HG02588 (cell line): ENCODE measurements around the gene SEPTIN3.
A peak's percentile ranks its signal among the peaks of the same experiment; 100 is the strongest.
"Not testable (repeated sequence)": the region's sequence is repeated elsewhere in the genome, so short reads cannot be mapped to it uniquely, and the experiment has no call there.

ENCODE experiments used
- ATAC-seq: cut with Tn5 transposase; IDR thresholded peaks from one replicate; pipeline ENCODE4 v1.9.1; 2021; ENCODE audit warnings: mild to moderate bottlenecking, moderate library complexity; ENCODE audit not compliant: unreplicated experiment

SEPTIN3 gene

GRCh38 chr22:41939981-41940831 is 29.0 kb upstream of the SEPTIN3 start:
- peak; percentile 45 for ATAC-seq

GRCh38 chr22:41940832-41941765 is 28.1 kb upstream of the SEPTIN3 start:
- peak; percentile 33 for ATAC-seq

GRCh38 chr22:41943661-41944209 is 25.5 kb upstream of the SEPTIN3 start:
- no peak for ATAC-seq

- ATAC-seq, result peak; percentile 80
Observed at GRCh38 chr22:41946629-41947423, 22.4 kb upstream of the SEPTIN3 start, which contains the start of gene CENPM. Gene CENPM (minus strand): TSS chr22:41947152. CDS start chr22:41947076, 76 bp downstream.

GRCh38 chr22:41947424-41948080 is 21.7 kb upstream of the SEPTIN3 start:
- ATAC-seq, result no peak

- ATAC-seq, result no peak
Observed at GRCh38 chr22:41948142-41948541, 21.1 kb upstream of the SEPTIN3 start.

- ATAC-seq, result not testable (repeated sequence)
Observed at GRCh38 chr22:41948928-41949296, 20.3 kb upstream of the SEPTIN3 start.

- ATAC-seq, result no peak
Observed at GRCh38 chr22:41949297-41949965, 19.8 kb upstream of the SEPTIN3 start.

GRCh38 chr22:41951898-41952474 is 17.3 kb upstream of the SEPTIN3 start, which contains the start of gene SMIM45:
Gene SMIM45 (plus strand): TSS chr22:41952150.
- no peak for ATAC-seq

- no peak for ATAC-seq
Observed at GRCh38 chr22:41952713-41953112, 16.5 kb upstream of the SEPTIN3 start.

- ATAC-seq, result no peak
Observed at GRCh38 chr22:41957941-41958556, 11.2 kb upstream of the SEPTIN3 start.

- no peak for ATAC-seq
Observed at GRCh38 chr22:41963453-41964111, 5.7 kb upstream of the SEPTIN3 start.

- ATAC-seq, result no peak
Observed at GRCh38 chr22:41964112-41964491, 5.1 kb upstream of the SEPTIN3 start.

GRCh38 chr22:41966225-41966606 is 3.0 kb upstream of the SEPTIN3 start:
- ATAC-seq, result no peak

- ATAC-seq, result no peak
Observed at GRCh38 chr22:41966607-41967240, 2.5 kb upstream of the SEPTIN3 start.

GRCh38 chr22:41968601-41969000 is 642 bp upstream of the SEPTIN3 start:
- ATAC-seq, result no peak

- no peak for ATAC-seq
Observed at GRCh38 chr22:41970601-41971000, 1.4 kb downstream of the SEPTIN3 start.

GRCh38 chr22:41971431-41971830 is 2.2 kb downstream of the SEPTIN3 start:
- ATAC-seq, result no peak
